ENCODE measurements around the gene NMNAT2. TPM values are rescaled to one million over a fixed set of nuclear protein-coding genes. Genes with fewer than 3 reads are reported as not detected.

Gene NMNAT2
- total RNA-seq, 1 experiment from 2014 or later, result not detected

GRCh38 chr1:183285256-183285655 lies 132.9 kb downstream of the NMNAT2 start:
- ATAC-seq, result no peak
- H2AFZ ChIP-seq (ENCODE audit: low read depth, low read length, poor library complexity, severe bottlenecking), result no peak overlapping the region
- no peaks in the 10 kb centered on the region for H3K27me3 ChIP-seq (ENCODE audit: insufficient read depth, low read length)
- DNase-seq (ENCODE audit: low read depth, low spot score), result no peak
- H3K4me3 ChIP-seq (replicated peaks in 1 of 2; ENCODE audit: low read depth in 1 of 2, low read length in 2 of 2), result no peak overlapping the region
- intact Hi-C loops (cut with micrococcal nuclease), result no loop called here
- BruUV-seq (replicated peaks), result no TSS peak
- no peak overlapping the region for H3K4me2 ChIP-seq (ENCODE audit: low read length)
- RAD21 ChIA-PET (ENCODE audit: low non-redundant PET in 1 of 2, low total read pairs in 2 of 2, uncharacterized antibody in 2 of 2, unreplicated experiment in 2 of 2), result no interaction called here
- CTCF ChIA-PET, result no interaction called here
- POLR2A ChIA-PET, result no interaction called here
- no peaks in the 10 kb centered on the region for H4K20me1 ChIP-seq (ENCODE audit: insufficient read depth)
- no peak overlapping the region for H3K27ac ChIP-seq (ENCODE audit: low read depth, low read length)
- no peaks in the 10 kb centered on the region for H3K4me1 ChIP-seq (ENCODE audit: control insufficient read depth in 1 of 2, insufficient read depth in 2 of 2, low read length in 2 of 2)
- no peaks in the 10 kb centered on the region for H3K36me3 ChIP-seq (ENCODE audit: control insufficient read depth in 1 of 2, insufficient read depth in 2 of 2, low read length in 2 of 2)
- TF ChIP-seq YY1 (IDR thresholded peaks at IDR 0.05; ENCODE audit: extremely low read depth, insufficient replicate concordance, low read depth, low read length), result no peak
- TF ChIP-seq, protein P1, sequence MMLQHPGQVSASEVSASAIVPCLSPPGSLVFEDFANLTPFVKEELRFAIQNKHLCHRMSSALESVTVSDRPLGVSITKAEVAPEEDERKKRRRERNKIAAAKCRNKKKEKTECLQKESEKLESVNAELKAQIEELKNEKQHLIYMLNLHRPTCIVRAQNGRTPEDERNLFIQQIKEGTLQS (IDR thresholded peaks at IDR 0.05), result no peak
- no peak for TF ChIP-seq JUND (IDR thresholded peaks at IDR 0.05)
- TF ChIP-seq POLR2AphosphoS5 (IDR thresholded peaks at IDR 0.05; ENCODE audit: low read depth, low read length), result no peak
- TF ChIP-seq SIN3A (IDR thresholded peaks at IDR 0.05; ENCODE audit: low read depth), result no peak
- TF ChIP-seq EGR1 (IDR thresholded peaks at IDR 0.05; ENCODE audit: low read depth), result no peak
- TF ChIP-seq RAD21 (IDR thresholded peaks at IDR 0.05; ENCODE audit: low read depth), result no peak
- no peak for TF ChIP-seq REST (IDR thresholded peaks at IDR 0.05; ENCODE audit: low read depth)
- TF ChIP-seq, protein P2, sequence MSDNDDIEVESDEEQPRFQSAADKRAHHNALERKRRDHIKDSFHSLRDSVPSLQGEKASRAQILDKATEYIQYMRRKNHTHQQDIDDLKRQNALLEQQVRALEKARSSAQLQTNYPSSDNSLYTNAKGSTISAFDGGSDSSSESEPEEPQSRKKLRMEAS (IDR thresholded peaks at IDR 0.05), result no peak
- TF ChIP-seq, protein P3, sequence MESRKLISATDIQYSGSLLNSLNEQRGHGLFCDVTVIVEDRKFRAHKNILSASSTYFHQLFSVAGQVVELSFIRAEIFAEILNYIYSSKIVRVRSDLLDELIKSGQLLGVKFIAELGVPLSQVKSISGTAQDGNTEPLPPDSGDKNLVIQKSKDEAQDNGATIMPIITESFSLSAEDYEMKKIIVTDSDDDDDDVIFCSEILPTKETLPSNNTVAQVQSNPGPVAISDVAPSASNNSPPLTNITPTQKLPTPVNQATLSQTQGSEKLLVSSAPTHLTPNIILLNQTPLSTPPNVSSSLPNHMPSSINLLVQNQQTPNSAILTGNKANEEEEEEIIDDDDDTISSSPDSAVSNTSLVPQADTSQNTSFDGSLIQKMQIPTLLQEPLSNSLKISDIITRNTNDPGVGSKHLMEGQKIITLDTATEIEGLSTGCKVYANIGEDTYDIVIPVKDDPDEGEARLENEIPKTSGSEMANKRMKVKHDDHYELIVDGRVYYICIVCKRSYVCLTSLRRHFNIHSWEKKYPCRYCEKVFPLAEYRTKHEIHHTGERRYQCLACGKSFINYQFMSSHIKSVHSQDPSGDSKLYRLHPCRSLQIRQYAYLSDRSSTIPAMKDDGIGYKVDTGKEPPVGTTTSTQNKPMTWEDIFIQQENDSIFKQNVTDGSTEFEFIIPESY (IDR thresholded peaks at IDR 0.05; ENCODE audit: extremely low read depth, insufficient replicate concordance, low read length), result no peak
- TF ChIP-seq ELF1 (IDR thresholded peaks at IDR 0.05; ENCODE audit: borderline replicate concordance, low read depth), result no peak
- TF ChIP-seq TCF7L2 (IDR thresholded peaks at IDR 0.05; ENCODE audit: borderline replicate concordance, extremely low read depth, insufficient read depth, insufficient read length), result no peak
- no peaks in the 10 kb centered on the region for H3K79me2 ChIP-seq (ENCODE audit: insufficient read depth, low read length)
- H3K9me2 ChIP-seq (ENCODE audit: insufficient read depth), result no peaks in the 10 kb centered on the region
- H3K9ac ChIP-seq (ENCODE audit: low read length), result no peak overlapping the region
- H3K9me3 ChIP-seq (ENCODE audit: control insufficient read depth in 1 of 2, insufficient read depth in 1 of 2, low read depth in 1 of 2, low read length in 2 of 2), result 0 out of 4 replicates have a peak, but pooled peaks cover 0 to 2% of the 10 kb centered on the region in 2 experiments

Measured in HCT116 (cell line).